Measurements from ENCODE around the gene CPEB3.
"Not testable (repeated sequence)": the region's sequence is repeated elsewhere in the genome, so short reads cannot be mapped to it uniquely, and the experiment has no call there.

Gene CPEB3

DNA sequence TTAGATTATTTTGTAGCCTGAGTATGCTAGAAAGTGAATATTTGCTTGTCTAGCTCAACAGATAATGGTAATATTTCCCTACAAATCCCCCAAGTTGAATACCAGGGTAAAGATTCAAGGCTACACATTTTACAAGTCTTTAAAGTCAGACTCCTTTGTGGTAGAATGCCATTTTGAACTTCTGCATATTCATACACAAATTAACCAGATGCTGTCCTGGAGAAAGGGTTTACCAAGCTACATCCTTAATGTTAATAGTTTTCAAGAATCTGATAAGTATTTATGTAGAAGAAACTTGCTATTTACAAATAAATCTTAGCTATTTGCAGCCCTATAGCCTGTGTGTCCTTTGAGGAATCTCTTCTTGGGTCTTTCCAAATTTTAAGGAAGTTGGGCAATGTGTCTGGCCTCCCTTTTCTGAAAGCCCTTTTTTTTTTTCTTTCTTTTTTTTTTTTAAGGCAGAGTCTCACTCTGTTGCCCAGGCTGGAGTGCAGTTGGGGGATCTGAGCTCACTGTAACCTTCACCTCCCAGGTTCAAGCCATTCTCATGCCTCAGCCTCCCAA is 82.6 kb downstream of the CPEB3 start:
- no peak for DNase-seq

DNA sequence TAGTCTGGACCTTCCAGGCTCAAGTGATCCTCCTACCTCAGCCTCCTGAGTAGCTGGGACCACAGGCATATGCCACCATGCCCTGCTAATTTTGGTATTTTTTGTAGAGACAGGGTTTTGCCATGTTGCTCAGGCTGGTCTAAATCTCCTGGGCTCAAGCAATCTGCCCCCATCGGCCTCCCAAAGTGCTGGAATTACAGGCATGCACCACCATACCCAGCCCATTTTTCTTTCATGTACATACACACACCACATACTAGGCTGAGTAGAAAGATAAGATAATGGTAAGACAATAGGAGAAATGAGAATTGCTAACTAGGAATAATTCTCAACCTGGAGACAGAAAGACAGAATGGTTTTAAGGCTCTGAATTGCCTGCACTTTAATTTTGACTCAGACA is 83.8 kb downstream of the CPEB3 start:
- no peak for DNase-seq

DNA sequence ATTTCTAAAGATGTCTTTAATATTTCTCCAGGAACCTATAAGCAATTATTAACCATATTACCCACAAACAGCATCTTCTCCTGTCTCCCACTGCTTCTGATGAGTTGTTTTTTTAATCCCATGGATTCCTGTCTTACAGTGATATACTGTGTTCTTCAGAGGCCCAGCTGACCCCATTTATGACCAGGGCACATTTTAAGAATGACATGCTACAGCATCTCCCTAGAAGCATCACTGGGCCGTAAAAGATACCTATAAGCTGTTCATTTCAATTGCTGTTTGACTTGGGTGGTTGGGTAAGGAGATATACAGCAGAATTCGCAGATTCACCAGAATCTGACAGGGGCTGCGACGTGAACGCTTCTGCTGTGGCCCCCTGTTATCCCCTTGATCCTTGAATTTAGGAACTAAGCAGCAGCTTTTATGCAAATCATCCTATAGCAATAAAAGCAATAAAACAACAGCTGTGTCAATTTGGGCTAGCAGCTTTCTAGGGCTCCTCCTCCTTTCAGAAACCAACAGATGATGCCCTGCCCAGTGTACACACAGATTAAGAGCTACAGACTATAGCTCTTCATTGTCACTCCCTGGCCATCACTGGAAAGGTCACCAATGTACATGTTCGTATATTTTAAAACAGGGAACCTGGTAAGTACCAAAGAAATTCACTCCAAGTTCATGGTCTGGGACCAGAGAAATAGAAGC is 86.8 kb downstream of the CPEB3 start:
- no peak for DNase-seq

DNA sequence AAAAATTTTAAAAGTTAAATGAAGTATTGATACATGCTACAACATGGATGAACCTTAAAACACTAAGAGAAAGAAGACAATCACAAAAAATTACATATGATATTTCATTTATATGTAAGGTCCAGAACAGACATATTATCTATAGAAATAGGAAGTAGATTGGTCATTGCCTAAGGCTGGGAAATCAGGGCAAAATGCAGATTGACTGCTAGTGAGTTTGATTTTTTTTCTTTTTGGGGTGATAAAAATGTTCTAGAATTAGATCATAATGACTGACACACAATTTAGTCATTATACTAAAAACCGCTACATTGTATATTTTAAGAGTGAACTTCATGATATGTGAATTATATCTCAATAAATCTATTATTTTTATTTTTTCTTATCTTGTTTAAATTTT is 88.3 kb downstream of the CPEB3 start:
- DNase-seq: no peak

DNA sequence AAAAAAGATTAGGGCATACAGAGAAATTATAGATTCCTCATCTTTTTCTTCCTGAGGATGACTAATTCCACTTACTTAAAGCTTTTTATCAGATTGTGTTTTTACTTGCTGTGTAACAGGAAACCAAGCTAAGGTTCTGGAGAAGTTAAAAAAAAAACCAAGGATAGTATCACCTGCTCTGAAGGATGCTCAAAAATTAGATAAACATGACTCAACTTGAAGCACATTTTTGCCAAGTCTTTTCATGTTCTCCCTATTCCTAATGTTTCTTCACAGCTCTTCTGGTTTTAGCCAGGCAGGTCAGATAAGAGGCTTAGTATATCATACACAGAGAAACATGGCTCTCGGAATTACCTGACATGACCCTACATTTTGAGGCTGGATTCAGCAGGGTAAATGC is 90.3 kb downstream of the CPEB3 start:
- no peak for DNase-seq

DNA sequence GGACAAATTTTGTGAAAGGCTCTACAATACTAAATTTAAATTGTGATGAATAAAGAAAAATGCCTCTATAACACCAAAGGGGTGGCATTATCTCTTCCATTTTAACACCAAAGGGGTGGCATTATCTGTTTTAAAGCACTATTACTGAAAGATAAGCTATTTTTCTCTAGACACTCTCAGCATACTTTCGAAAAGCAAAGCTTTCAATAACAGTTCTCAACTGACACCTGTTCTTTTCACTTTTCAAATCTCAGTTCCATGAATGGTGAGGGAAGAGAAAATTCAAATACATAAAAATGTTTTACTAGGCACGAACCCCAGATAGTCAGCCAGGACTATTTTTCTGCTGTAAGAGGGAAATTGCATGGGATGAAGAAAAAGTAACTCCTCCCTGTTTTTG is 103.8 kb downstream of the CPEB3 start:
- DNase-seq: no peak

DNA sequence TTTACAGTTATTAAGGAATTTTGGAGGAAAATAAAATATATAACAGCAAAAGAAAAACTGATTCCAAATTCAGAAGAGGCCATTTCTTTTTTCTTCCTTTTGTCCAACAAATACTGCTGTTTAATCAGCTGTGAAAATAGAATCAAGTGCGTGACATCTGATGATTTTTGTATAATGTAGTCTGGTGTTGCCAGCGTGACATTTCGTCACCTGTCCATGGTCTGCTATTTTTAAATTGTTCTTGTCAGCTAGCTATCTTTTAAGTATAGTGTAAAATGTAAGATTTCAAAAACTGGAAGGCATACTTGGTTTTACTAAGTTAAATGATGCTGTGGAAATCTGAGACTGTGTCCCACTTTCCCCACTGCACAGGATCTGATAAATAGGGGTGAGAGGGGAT is 105.9 kb downstream of the CPEB3 start:
- no peak for DNase-seq

DNA sequence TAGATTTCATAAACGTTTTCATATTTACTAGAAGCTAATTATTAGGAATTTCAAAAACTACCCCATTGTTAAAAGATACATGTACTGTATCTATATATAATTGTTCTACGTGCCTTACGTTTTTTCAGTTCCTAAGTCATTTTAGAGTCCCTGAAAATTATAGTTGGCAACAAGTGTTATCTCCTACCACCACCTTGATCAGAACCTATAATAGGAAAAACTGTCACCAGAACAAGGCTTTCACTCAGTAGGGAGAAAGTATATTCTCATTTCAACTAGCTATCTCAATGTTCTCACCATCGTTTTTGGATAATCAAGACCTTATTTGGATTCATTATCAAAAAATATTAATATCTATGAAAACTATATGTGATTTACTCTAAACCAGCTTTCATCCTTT is 107.7 kb downstream of the CPEB3 start:
- DNase-seq: no peak

DNA sequence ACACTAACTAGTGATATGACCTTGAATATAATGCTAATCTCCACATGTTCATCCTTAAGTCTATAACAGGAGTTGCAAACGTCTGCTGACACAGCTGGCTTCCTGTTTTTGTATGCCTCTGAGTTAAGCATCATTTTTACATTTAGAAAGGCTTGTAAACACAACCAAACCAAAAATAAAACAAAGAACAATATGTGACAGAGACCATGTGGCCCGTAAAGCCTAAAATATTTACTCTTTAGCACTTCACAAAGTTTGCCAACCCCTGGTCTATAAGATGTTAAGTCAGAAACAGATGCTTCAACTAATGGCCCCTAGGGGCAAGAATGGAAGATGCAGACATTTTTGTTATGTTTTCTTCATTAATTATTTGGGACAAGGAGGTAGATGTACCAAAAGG is 109.3 kb downstream of the CPEB3 start:
- DNase-seq: no peak

DNA sequence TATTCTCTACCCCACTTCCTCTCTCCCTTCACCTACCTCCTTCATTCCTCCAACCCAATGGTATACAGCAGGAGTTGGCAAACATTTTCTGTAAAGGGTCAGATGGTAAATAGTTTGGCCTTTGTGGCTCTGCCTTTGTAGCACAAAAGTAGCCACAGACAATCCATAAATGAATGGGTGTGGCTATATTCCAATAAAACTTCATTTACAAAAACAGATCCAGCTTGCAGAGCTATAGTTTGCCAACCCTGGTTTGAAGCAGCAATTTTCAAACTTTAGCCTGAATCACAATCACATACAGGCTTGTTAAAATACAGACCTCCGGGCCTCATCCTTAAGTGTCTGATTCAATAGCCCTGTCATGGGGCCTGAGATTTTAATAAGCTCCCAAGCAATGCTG is 110.5 kb downstream of the CPEB3 start:
- DNase-seq: no peak

DNA sequence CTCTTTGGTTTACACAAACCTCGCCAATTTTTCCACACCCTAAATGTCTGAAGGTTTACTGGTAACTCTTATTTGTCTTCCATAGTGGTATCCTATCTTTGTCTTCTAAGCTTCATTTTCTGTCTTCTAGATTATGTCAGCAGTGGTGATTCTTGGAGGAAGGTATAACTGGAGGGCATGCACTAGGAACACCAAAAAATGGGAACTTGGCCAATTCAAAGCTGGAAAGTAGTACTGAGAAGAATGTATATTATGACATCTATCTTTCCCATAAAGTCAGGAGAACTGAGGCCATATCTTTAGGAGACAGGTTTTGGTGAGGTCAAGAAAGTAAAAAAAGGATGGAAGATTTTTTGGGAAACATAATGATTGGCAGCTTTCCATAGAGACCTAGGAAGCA is 113.3 kb downstream of the CPEB3 start:
- no peak for DNase-seq

DNA sequence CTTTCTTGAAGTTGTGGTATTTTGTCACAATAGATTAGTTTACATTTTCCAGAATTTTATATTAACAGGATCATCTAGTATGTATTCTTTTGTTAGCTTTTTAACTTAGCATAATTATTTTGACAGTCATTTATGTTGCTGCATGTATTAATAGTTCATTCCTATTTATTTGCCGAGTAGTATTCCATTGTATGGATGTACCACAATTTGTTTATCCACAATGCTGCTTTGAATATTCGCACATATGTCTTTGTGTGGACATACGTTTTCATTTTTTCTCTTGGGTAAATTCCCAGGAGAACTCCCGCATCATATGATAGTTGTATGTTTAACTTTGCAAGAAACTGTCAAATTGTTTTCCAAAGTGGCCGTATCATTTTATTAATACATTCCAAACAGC is 115.7 kb downstream of the CPEB3 start:
- DNase-seq: no peak

DNA sequence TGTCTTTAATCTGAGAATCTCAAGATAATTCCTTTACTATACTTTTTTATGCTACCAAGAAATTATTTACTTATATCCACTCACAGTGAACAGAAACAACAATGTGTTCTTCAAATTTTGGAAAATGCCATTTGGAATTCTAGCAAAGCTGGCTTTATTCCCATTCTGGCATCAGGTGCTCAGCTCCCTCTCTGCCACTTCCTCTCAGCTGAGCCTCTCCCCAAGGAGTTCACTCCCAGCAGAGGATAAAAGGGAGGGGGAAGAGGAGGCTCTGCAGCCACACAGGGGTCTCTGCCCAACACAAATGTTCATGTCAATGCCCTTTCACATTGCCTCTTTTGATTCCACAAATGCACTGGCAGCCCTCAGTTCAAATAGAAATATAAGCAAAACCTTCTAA is 116.9 kb downstream of the CPEB3 start:
- no peak for DNase-seq

DNA sequence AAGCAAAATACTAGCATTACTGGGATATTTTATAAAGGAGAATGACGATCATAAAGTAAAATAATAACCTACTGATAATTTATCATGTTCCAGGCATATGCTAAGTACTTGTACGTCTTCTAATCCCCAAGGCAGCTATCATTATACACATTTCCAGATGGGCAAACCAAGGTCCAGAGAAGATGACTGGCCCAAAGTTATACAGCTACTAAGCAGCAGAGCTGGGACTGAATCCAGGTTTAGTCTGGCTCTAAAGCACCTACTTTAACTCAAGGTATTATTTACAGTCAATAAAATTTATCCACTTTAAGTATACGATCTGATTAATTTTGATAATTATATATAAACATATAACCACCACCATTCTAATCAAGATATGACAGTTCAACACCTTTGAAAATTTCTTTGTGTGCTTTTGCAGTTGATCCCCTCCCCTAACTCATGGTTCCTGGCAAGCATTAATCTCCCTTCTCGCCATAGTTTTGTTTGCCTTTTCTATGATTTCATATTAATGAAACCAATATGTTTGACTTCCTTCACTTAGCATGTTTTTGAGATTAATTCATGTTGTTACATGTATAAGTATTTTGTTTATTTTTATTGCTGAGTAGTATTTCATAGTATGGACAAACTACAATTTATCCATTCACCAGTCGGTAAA is 126.7 kb downstream of the CPEB3 start:
- DNase-seq: no peak

DNA sequence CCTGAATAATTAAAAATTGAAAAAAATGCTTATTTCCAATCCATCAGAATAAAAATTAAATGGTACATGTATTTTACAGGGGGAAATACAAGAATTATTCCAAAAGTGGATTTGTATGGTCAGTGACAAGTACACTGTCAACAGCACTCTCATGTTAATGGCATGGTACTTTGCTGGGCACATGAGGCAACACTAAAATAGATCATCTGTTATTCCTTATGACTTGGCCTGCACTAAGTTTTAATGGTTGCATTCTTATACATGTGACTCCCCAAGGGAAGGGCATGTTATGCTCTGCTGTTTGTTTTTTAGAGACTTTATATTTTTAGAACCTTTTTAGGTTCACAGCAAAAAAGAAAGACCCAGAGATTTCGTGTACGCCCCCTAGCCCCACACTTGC is 128.3 kb downstream of the CPEB3 start:
- DNase-seq: no peak

DNA sequence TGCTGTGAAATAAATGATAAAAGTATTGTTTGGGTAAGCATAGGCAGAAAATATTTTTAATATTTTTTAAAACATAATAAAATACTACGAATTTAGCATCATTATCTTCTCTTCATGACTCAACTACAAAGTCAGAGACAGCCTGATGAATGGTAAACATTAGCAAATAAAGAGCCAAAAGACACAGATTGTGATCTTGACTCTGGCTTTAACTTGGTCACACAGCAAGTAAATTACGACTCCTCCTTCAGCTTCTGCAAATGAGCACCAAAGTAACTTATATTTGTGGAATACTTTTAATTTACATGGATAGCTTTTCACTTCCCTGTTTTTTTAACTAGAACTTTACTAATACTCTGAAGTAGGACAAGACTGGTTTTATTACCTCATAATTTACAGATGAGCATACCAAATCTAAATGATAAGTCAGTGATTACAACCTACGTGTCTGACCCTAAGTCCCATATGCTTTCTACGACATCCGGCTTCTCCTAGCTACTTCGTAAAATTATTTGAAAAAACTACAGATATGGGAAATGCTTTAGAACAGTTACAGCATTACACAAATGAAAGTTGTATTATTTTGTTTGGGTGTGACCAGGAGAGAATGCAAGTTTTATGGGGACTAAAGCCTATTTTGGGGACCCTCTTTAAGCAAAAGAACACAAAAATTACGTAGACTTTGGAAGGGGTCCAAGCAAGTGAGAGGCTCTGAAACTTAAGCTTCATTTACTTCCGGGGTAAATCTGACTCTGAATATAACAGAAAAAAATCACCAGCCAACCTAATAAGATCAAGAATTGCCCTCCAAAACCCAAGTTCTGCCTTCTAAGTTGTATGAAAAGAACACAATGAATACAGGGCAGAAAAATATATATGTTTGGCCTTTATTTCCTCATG is 133.8 kb downstream of the CPEB3 start:
- DNase-seq: no peak

DNA sequence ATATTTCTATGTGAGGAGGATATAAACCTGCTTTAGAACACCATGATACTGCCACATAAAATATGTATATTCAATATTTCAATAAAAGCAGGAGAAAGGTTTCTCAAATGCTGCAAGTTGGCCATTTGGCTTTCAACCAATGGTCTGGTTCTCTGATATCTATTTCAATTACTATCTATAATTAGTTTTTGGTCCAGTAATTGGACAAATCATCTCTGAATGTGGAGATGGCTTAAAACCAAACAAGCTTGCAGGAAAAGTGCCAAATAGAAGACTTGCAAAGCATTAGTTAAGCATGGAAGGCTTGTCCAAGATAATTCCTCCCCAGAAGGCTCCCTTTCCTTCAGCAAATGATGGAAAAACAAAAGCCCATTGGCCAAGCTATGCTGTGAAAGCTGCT is 140.1 kb downstream of the CPEB3 start:
- DNase-seq: no peak

DNA sequence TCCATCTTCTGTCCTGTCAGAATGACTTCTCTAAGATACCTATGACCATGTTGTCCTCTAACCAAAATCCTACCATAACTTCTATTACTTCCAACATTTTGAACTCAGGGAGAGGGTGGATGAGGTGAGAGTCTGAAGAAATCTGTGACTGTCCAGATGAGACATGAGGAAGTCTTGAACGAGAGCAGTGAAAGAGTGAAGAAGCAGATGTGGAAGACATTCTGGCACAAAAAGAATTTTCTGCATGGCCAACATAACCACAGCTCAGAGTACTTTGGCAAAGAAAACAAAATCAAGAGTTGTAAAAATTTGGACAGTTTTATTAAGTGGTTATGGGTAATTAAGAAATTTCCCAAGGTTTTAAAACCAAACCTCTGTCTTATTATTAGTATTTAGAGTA is 141.6 kb downstream of the CPEB3 start:
- no peak for DNase-seq

DNA sequence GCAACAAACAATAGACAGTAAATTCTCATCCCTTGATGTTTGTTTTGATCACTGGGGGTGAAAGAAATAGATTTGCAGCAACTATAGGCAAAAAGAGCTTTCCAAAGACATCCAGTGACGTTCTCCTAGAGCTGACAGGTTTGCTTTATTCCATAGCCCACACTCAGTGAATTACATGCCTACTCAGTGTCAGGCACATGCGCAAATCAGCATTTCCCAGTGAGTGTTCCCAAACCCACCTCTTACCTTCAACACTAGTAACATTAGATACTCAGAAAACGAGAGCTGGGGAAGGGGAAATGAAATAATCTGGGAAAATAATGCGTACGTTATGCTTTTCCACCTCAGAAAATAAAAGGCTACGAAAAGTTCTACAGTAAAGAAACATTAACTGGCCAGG is 144.1 kb downstream of the CPEB3 start:
- DNase-seq: no peak

DNA sequence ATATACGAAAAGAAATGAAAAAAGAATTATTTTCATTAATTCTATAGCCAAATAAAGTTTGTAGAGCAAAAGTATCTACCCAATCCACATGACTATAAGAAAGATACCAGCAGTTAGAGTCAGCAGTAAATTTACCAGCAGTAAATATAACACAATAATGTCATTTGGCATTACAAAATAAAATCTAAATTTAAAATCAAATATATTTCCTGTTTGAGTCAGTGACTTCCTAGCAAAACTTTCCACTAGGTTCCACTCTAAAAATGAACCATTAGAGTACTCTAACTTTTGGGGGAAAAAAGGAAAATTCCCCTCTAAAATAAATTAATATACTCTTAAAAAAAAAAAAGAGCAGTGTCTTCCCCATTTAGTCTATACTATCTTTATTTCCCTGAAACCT is 144.8 kb downstream of the CPEB3 start:
- DNase-seq: no peak

DNA sequence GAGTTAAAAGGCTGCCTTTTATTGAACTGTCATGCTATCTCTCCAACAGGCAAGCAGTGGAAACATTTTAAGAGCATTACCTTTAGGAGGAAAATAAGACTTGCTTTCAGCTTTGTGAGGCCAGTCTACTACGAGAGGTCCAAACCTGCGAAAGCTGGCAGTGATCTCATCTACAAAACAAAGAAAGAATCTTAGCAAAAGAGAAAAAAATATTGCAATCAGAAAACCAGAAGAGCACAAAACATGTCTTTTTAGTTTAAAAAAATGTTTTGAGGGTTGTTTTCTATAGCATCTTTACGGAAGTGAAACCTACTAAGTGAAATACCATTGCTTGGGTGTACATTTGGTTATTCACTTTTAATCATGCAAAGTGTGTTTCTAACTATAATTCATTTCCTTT is 147.9 kb downstream of the CPEB3 start:
- DNase-seq: no peak

DNA sequence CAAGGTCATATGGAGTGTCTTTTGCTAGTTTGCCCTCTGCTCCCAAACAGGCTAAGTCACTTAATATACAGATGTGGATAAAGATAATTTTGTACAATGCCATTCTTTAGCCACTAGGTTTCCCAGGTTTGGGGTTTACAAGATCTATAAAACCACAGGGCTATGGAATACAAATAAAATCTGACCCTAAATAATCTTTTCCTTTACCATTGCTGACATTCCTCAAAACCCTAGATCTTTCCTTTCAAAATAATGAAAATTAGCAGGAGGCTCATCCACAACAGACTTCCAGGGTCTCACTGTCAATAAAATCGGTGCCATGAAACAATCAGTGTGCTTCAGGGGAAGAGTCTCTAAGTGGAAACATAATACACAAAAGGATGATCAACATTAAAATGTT is 148.4 kb downstream of the CPEB3 start:
- DNase-seq: no peak

DNA sequence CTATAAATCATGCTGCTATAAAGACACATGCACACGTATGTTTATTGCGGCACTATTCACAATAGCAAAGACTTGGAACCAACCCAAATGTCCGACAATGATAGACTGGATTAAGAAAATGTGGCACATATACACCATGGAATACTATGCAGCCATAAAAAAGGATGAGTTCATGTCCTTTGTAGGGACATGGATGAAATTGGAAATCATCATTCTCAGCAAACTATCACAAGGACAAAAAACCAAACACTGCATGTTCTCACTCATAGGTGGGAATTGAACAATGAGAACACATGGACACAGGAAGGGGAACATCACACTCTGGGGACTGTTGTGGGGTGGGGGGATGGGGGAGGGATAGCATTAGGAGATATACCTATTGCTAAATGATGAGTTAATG is 149.7 kb downstream of the CPEB3 start:
- DNase-seq: not testable (repeated sequence)

DNA sequence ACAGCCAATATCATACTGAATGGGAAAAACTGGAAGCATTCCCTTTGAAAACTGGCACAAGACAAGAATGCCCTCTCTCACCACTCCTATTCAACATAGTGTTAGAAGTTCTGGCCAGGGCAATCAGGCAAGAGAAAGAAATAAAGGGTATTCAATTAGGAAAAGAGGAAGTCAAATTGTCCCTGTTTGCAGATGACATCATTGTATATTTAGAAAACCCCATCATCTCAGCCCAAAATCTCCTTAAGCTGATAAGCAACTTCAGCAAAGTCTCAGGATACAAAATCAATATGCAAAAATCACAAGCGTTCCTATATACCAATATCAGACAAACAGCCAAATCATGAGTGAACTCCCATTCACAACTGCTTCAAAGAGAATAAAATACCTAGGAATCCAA is 156.8 kb downstream of the CPEB3 start:
- not testable (repeated sequence) for DNase-seq

Measured in SW 1271 (cell line).